HepG2 (cell line): ENCODE results near the gene C2orf74. TPM values are rescaled to one million over a fixed set of nuclear protein-coding genes. Genes with fewer than 3 reads are reported as not detected.

Source experiments
- ASH2L ChIP-seq: fragments of 300-600, 200-600 bp; sonication (generic); IDR thresholded peaks from 2 replicates; pipeline ENCODE4 v1.7.0; 2017; ENCODE audit warnings: low read depth, mild to moderate bottlenecking, moderate library complexity, mixed read lengths, low read length; ENCODE audit not compliant: insufficient read length
- ATAD3A ChIP-seq: sonication (generic); formaldehyde crosslinking; IDR thresholded peaks from 2 replicates; pipeline ENCODE4 v1.4.0; 2020; ENCODE audit warnings: missing genetic modification reagents
- ATM ChIP-seq: fragments of 450-650 bp; IDR thresholded peaks from 2 replicates; pipeline ENCODE4 v1.7.1; 2017; ENCODE audit warnings: mild to moderate bottlenecking, borderline replicate concordance
- GTF3A ChIP-seq: sonication (generic); formaldehyde crosslinking; conservative IDR thresholded peaks from 2 replicates; pipeline ENCODE4 v1.4.0; 2020; ENCODE audit warnings: mild to moderate bottlenecking, missing genetic modification reagents
- HOXA9 ChIP-seq: sonication (generic); formaldehyde crosslinking; IDR thresholded peaks from 2 replicates; pipeline ENCODE4 v1.8.1; 2022; ENCODE audit warnings: missing genetic modification reagents, mild to moderate bottlenecking, moderate library complexity, borderline replicate concordance
- NBN ChIP-seq: fragments of 450-650 bp; conservative IDR thresholded peaks from 2 replicates; pipeline ENCODE4 v1.6.1; 2017
- NPAS2 ChIP-seq: sonication (generic); formaldehyde crosslinking; IDR thresholded peaks from 2 replicates; pipeline ENCODE4 v1.8.0; 2022; ENCODE audit warnings: mild to moderate bottlenecking, missing genetic modification reagents, borderline replicate concordance
- RAD21 ChIP-seq: fragments of 450-650 bp; formaldehyde crosslinking; IDR thresholded peaks from 2 replicates; pipeline ENCODE4 v1.5.0; 2020; ENCODE audit warnings: mild to moderate bottlenecking
- RNF2 ChIP-seq: fragments of 450-650 bp; conservative IDR thresholded peaks from 2 replicates; pipeline ENCODE4 v1.6.1; 2016; ENCODE audit warnings: low read depth
- RORA ChIP-seq: sonication (generic); formaldehyde crosslinking; IDR thresholded peaks from 2 replicates; pipeline ENCODE4 v1.5.0; 2020; ENCODE audit warnings: mild to moderate bottlenecking, missing genetic modification reagents, moderate library complexity
- TAF15 ChIP-seq: fragments of 200-400 bp; formaldehyde crosslinking; IDR thresholded peaks from one replicate; pipeline ENCODE4 v1.6.1; 2018; ENCODE audit warnings: mild to moderate bottlenecking, low read depth, low read length; ENCODE audit not compliant: poor library complexity, severe bottlenecking
- ZBTB3 ChIP-seq: sonication (generic); formaldehyde crosslinking; IDR thresholded peaks from 2 replicates; pipeline ENCODE4 v1.4.0; 2020; ENCODE audit warnings: low read depth, mild to moderate bottlenecking, moderate library complexity, missing genetic modification reagents, borderline replicate concordance
- ZNF207 ChIP-seq: fragments of 450-650 bp; IDR thresholded peaks from 2 replicates; pipeline ENCODE4 v1.6.1; 2016; ENCODE audit warnings: antibody characterized with exemption, borderline replicate concordance
- ZNF468 ChIP-seq: sonication (generic); formaldehyde crosslinking; IDR thresholded peaks from 2 replicates; pipeline ENCODE4 v1.8.0; 2022; ENCODE audit warnings: mild to moderate bottlenecking, moderate library complexity, missing genetic modification reagents
- ZNF530 ChIP-seq: sonication (generic); formaldehyde crosslinking; IDR thresholded peaks from 2 replicates; pipeline ENCODE4 v1.5.0; 2020; ENCODE audit warnings: low read depth, mild to moderate bottlenecking, missing genetic modification reagents
- ZNF557 ChIP-seq: sonication (generic); formaldehyde crosslinking; IDR thresholded peaks from 2 replicates; pipeline ENCODE4 v1.4.0; 2020; ENCODE audit warnings: missing genetic modification reagents
- ZNF629 ChIP-seq: sonication (generic); formaldehyde crosslinking; conservative IDR thresholded peaks from 2 replicates; pipeline ENCODE4 v1.5.0; 2020; ENCODE audit warnings: missing genetic modification reagents
- polyA plus RNA-seq, 8 experiments: library from polyadenylated mRNA; depleted of rRNA in 3 of 8; stranded (reverse) in 7 of 8; unstranded in 1 of 8; fragments of >200 nt; fragmentation: Illumina TruSeq in 4 of 8; extraction: Trizol in 4 of 8; gene quantifications; 2 replicates each; pipeline versions ENCODE4 v1.2.1 to v1.2.3, GENCODE V29; 2011 to 2016; ENCODE audit warnings: low read depth in 4 of 8, missing spikeins in 1 of 8, mixed read lengths in 1 of 8; ENCODE audit not compliant: insufficient read depth in 1 of 8
- total RNA-seq, 5 experiments: library from RNA; depleted of rRNA; stranded (reverse); fragments of >200 nt; fragmentation: Illumina TruSeq; extraction: Trizol; gene quantifications; 2 replicates each; pipeline ENCODE4 v1.2.3, GENCODE V29; 2016; ENCODE audit warnings: low read depth in 1 of 5
- TF ChIP-seq, protein P1 (sequence below): sonication (generic); formaldehyde crosslinking; IDR thresholded peaks from 2 replicates; pipeline ENCODE4 v1.8.0; 2022; ENCODE audit warnings: mild to moderate bottlenecking, missing genetic modification reagents; ENCODE audit not compliant: insufficient replicate concordance
- TF ChIP-seq, protein P2 (sequence below): sonication (generic); formaldehyde crosslinking; IDR thresholded peaks from 2 replicates; pipeline ENCODE4 v1.4.0; 2020; ENCODE audit warnings: missing genetic modification reagents
- TF ChIP-seq, protein P3 (sequence below): sonication (generic); formaldehyde crosslinking; IDR thresholded peaks from 2 replicates; pipeline ENCODE4 v1.9.0; 2022; ENCODE audit warnings: low read depth, missing genetic modification reagents
- TF ChIP-seq, protein P4 (sequence below): sonication (generic); formaldehyde crosslinking; IDR thresholded peaks from 2 replicates; pipeline ENCODE4 v1.4.0; 2020; ENCODE audit warnings: mild to moderate bottlenecking, missing genetic modification reagents
- TF ChIP-seq, protein P5 (sequence below): IDR thresholded peaks from 2 replicates; pipeline ENCODE4 v1.6.1; 2016; ENCODE audit warnings: low read depth, control low read depth
- TF ChIP-seq, protein P6 (sequence below): sonication (generic); formaldehyde crosslinking; IDR thresholded peaks from 2 replicates; pipeline ENCODE4 v1.4.0; 2020; ENCODE audit warnings: missing genetic modification reagents

C2orf74 gene
- total and polyA plus RNA-seq, 2 of the 13 experiments (the other 11 are each of a cell fraction or from before 2014, with no cell fraction given): 10.6 to 13.8 TPM

DNA sequence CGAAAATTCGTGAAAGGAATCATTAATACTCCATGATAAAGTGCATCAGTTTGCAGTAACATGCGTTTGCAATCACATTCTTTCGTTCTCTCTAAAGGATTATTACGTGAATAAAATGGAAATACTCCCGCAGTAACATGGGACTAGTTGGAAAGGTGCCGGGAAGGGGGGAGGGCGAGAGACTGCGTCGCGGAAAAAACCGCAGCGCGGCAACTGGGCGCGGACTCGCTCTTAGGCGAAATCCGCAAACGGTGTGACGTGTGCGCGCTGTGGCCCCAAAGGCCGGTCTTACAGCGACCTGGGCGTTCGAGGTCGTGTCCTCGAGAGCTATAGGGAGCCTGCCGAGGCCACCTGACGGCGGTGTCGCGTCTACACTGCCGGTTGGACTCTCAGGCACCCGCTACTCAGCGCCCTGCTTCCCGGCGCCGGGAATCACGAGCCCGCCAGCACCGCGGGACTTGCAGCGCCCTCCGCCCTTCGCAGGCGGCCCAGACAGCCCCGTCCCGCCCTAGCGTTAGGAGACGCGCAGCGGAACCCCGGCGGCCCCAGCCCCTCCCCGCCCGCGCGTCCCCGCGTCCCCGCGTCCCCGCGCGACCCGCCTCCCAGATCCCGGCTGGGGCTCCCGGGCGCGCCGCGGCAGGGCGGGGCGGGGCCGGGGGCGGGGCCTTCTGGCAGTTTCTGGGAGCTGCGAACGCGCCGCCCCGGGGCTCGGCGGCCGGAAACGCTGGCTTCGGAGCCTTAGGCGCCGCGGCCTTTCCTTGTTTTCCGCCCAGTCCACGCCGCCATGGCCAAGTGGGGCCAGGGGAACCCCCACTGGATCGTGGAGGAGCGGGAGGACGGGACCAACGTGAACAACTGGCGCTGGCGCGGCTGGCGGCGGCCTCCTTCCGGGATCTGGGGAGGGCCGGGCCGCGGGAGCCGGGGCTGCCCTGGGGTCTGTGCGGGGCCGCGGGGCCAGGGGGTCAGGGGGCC is 15.1 kb downstream of the C2orf74 start (continued):
- peak; percentile 79 for TF ChIP-seq ZNF557 (CRISPR knock-in tag)
- peak; percentile 82 for TF ChIP-seq RAD21 (CRISPR knock-in tag)
- peak; percentile 54 for TF ChIP-seq ZNF629 (CRISPR knock-in tag)
- TF ChIP-seq ATAD3A (CRISPR knock-in tag): 0 out of 2 replicates have a peak, but pooled peaks have one; percentile 65
- TF ChIP-seq, protein P1, sequence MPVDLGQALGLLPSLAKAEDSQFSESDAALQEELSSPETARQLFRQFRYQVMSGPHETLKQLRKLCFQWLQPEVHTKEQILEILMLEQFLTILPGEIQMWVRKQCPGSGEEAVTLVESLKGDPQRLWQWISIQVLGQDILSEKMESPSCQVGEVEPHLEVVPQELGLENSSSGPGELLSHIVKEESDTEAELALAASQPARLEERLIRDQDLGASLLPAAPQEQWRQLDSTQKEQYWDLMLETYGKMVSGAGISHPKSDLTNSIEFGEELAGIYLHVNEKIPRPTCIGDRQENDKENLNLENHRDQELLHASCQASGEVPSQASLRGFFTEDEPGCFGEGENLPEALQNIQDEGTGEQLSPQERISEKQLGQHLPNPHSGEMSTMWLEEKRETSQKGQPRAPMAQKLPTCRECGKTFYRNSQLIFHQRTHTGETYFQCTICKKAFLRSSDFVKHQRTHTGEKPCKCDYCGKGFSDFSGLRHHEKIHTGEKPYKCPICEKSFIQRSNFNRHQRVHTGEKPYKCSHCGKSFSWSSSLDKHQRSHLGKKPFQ (CRISPR knock-in tag): peak; percentile 89
- 0 out of 2 replicates have a peak, but pooled peaks have one; percentile 47 for TF ChIP-seq GTF3A (CRISPR knock-in tag)
- TF ChIP-seq NPAS2: no peak
- TF ChIP-seq ZNF468 (CRISPR knock-in tag): no peak
- TF ChIP-seq, protein P2, sequence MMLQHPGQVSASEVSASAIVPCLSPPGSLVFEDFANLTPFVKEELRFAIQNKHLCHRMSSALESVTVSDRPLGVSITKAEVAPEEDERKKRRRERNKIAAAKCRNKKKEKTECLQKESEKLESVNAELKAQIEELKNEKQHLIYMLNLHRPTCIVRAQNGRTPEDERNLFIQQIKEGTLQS (CRISPR knock-in tag): no peak; the same call in 1 of the 2 replicates
- TF ChIP-seq, protein P3, sequence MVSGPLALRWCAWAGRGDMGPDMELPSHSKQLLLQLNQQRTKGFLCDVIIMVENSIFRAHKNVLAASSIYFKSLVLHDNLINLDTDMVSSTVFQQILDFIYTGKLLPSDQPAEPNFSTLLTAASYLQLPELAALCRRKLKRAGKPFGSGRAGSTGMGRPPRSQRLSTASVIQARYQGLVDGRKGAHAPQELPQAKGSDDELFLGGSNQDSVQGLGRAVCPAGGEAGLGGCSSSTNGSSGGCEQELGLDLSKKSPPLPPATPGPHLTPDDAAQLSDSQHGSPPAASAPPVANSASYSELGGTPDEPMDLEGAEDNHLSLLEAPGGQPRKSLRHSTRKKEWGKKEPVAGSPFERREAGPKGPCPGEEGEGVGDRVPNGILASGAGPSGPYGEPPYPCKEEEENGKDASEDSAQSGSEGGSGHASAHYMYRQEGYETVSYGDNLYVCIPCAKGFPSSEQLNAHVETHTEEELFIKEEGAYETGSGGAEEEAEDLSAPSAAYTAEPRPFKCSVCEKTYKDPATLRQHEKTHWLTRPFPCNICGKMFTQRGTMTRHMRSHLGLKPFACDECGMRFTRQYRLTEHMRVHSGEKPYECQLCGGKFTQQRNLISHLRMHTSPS (CRISPR knock-in tag): peak; percentile 67; the same call in 1 of the 2 replicates
- TF ChIP-seq, protein P4, sequence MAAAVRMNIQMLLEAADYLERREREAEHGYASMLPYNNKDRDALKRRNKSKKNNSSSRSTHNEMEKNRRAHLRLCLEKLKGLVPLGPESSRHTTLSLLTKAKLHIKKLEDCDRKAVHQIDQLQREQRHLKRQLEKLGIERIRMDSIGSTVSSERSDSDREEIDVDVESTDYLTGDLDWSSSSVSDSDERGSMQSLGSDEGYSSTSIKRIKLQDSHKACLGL (CRISPR knock-in tag): peak; percentile 92
- TF ChIP-seq HOXA9 (CRISPR knock-in tag): peak; percentile 96
- TF ChIP-seq, protein P5, sequence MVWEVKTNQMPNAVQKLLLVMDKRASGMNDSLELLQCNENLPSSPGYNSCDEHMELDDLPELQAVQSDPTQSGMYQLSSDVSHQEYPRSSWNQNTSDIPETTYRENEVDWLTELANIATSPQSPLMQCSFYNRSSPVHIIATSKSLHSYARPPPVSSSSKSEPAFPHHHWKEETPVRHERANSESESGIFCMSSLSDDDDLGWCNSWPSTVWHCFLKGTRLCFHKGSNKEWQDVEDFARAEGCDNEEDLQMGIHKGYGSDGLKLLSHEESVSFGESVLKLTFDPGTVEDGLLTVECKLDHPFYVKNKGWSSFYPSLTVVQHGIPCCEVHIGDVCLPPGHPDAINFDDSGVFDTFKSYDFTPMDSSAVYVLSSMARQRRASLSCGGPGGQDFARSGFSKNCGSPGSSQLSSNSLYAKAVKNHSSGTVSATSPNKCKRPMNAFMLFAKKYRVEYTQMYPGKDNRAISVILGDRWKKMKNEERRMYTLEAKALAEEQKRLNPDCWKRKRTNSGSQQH (CRISPR knock-in tag): peak; percentile 13
- peak; percentile 73 for TF ChIP-seq ASH2L
- no peak for TF ChIP-seq ZBTB3
- TF ChIP-seq RORA (CRISPR knock-in tag): no peak
- TF ChIP-seq ZNF530 (CRISPR knock-in tag): no peak
- no peak for TF ChIP-seq ATM
- TF ChIP-seq TAF15: no peak
- TF ChIP-seq, protein P6, sequence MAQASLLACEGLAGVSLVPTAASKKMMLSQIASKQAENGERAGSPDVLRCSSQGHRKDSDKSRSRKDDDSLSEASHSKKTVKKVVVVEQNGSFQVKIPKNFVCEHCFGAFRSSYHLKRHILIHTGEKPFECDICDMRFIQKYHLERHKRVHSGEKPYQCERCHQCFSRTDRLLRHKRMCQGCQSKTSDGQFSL: peak; percentile 77
- peak; percentile 94 for TF ChIP-seq RNF2
- TF ChIP-seq ZNF207: no peak
- TF ChIP-seq NBN: no peak
